A549 (cell line): ENCODE measurements around the gene TSPAN4. TPM values are rescaled to one million over a fixed set of nuclear protein-coding genes. Genes with fewer than 3 reads are reported as not detected.

Experiments
- ATAC-seq, 2 experiments: fragments of 200-7000 bp in 1 of 2; fragments of >200 bp in 1 of 2; cut with Nextera tagmentation in 1 of 2; cut with Tn5 transposase in 1 of 2; 3 replicates each; pipeline versions ENCODE4 v1.8.0 to v1.9.1; 2018 to 2020; ENCODE audit warnings: mild to moderate bottlenecking in 1 of 2, moderate library complexity in 1 of 2
- CTCF ChIA-PET: fragments of 300-600 bp; sonication (Branson Sonifier 250); formaldehyde crosslinking; extraction: SDS; loops from one replicate; lab custom pipeline; 2021; ENCODE audit warnings: antibody characterized with exemption, inconsistent platforms; lab: Yijun Ruan, JAX
- POLR2A ChIA-PET: fragments of 350-600 bp; formaldehyde crosslinking; extraction: SDS; loops from one replicate; lab custom pipeline; 2021; ENCODE audit warnings: antibody characterized with exemption, inconsistent platforms; lab: Yijun Ruan, JAX
- DNase-seq, 2 experiments: peaks; one replicate each; pipeline versions ENCODE4 v3.0.0 to v3.0.0-alpha.2; 2011 to 2016; ENCODE audit warnings: low read depth in 1 of 2, low spot score in 1 of 2
- FAIRE-seq: peaks from 2 replicates; lab custom pipeline; 2011; peaks lifted over from hg19 to GRCh38; lab: Jason Lieb, UNC
- H3K27ac ChIP-seq, 2 experiments: fragments of >200 bp; sonication (Bioruptor Twin); formaldehyde crosslinking; 3 replicates each; pipeline ENCODE4 v1.5.1; 2016 to 2017
- H3K4me1 ChIP-seq: fragments of >200 bp; sonication (Bioruptor Twin); formaldehyde crosslinking; 3 replicates; pipeline ENCODE4 v1.6.1; 2016
- H3K4me2 ChIP-seq: fragments of >200 bp; sonication (Bioruptor Twin); formaldehyde crosslinking; 3 replicates; pipeline ENCODE4 v1.6.1; 2016
- H3K4me3 ChIP-seq: fragments of >200 bp; sonication (Bioruptor Twin); formaldehyde crosslinking; 3 replicates; pipeline ENCODE4 v1.5.1; 2016
- H3K9me3 ChIP-seq: fragments of >200 bp; sonication (Bioruptor Twin); formaldehyde crosslinking; 3 replicates; pipeline ENCODE4 v1.6.1; 2016
- BHLHE40 ChIP-seq: IDR thresholded peaks from 2 replicates; pipeline ENCODE4 v1.6.1; 2012; ENCODE audit warnings: low read depth, low read length, inconsistent platforms
- EHF ChIP-seq: fragments of 250-450 bp; sonication (Bioruptor Pico); IDR thresholded peaks from 2 replicates; pipeline ENCODE4 v1.5.0; 2020; ENCODE audit warnings: mild to moderate bottlenecking
- EHMT2 ChIP-seq: fragments of 200-600 bp; sonication (generic); IDR thresholded peaks from 2 replicates; pipeline ENCODE4 v1.6.1; 2016; ENCODE audit warnings: antibody characterized with exemption, low read depth, mild to moderate bottlenecking, moderate library complexity
- EP300 ChIP-seq, 2 experiments: fragments of >200 bp; sonication (Bioruptor Twin); formaldehyde crosslinking; IDR thresholded peaks; 2 replicates in 1 of 2; 3 replicates in 1 of 2; pipeline ENCODE4 v1.6.1; 2016 to 2017
- FOXS1 ChIP-seq: fragments of 250-450 bp; sonication (Bioruptor Pico); IDR thresholded peaks from 2 replicates; pipeline ENCODE4 v1.5.0; 2020; ENCODE audit warnings: mild to moderate bottlenecking, moderate library complexity
- GATA3 ChIP-seq: IDR thresholded peaks from 2 replicates; pipeline ENCODE4 v1.6.1; 2012; ENCODE audit warnings: borderline replicate concordance
- HDAC2 ChIP-seq: fragments of 200-600 bp; sonication (generic); IDR thresholded peaks from 2 replicates; pipeline ENCODE4 v1.6.1; 2016
- HEYL ChIP-seq: fragments of 250-450 bp; sonication (Bioruptor Pico); IDR thresholded peaks from 2 replicates; pipeline ENCODE4 v1.8.0; 2021; ENCODE audit warnings: mild to moderate bottlenecking, moderate library complexity
- HOXB13 ChIP-seq: fragments of 250-450 bp; sonication (Bioruptor Pico); IDR thresholded peaks from 2 replicates; pipeline ENCODE4 v1.5.0; 2020; ENCODE audit warnings: low read depth, mild to moderate bottlenecking, moderate library complexity
- JUN ChIP-seq, 2 experiments: fragments of >200 bp; sonication (Bioruptor Twin); formaldehyde crosslinking; IDR thresholded peaks; 2 replicates in 1 of 2; 3 replicates in 1 of 2; pipeline ENCODE4 v1.6.1; 2016 to 2017
- KDM5A ChIP-seq: fragments of 200-600 bp; sonication (generic); IDR thresholded peaks from 2 replicates; pipeline ENCODE4 v1.6.1; 2016; ENCODE audit warnings: antibody characterized with exemption, mild to moderate bottlenecking
- MAFK ChIP-seq: fragments of 450-650 bp; IDR thresholded peaks from 2 replicates; pipeline ENCODE4 v1.6.1; 2014; ENCODE audit not compliant: partially characterized antibody
- MYC ChIP-seq: IDR thresholded peaks from 2 replicates; pipeline ENCODE4 v1.6.1; 2012; ENCODE audit warnings: mild to moderate bottlenecking, inconsistent platforms, low read length, improper control_type of control experiment, borderline replicate concordance
- NFE2L2 ChIP-seq: fragments of 150-350 bp; conservative IDR thresholded peaks from 2 replicates; pipeline ENCODE4 v1.6.1; 2014; ENCODE audit warnings: low read length
- POLR2AphosphoS2 ChIP-seq: conservative IDR thresholded peaks from 2 replicates; pipeline ENCODE4 v1.6.1; 2012; ENCODE audit warnings: low read length, improper control_type of control experiment, inconsistent platforms
- RNF2 ChIP-seq: fragments of 200-600 bp; sonication (generic); IDR thresholded peaks from 2 replicates; pipeline ENCODE4 v1.6.1; 2016; ENCODE audit warnings: low read depth, mild to moderate bottlenecking, antibody characterized with exemption, moderate library complexity, borderline replicate concordance
- SMC3 ChIP-seq: fragments of >200 bp; sonication (Bioruptor Twin); formaldehyde crosslinking; IDR thresholded peaks from 3 replicates; pipeline ENCODE4 v1.6.1; 2018; ENCODE audit warnings: inconsistent platforms
- SREBF2 ChIP-seq: fragments of 450-650 bp; IDR thresholded peaks from 2 replicates; pipeline ENCODE4 v1.6.1; 2014; ENCODE audit warnings: mild to moderate bottlenecking, moderate library complexity
- ZC3H11A ChIP-seq: fragments of 450-650 bp; IDR thresholded peaks from 2 replicates; pipeline ENCODE4 v1.6.1; 2014; ENCODE audit warnings: antibody characterized with exemption, mild to moderate bottlenecking
- WGBS: methylation state at CpG from one replicate; pipeline ENCODE4 v1.1.6; 2017; ENCODE audit errors: missing lambda C conversion rate; 5-methylcytosine and 5-hydroxymethylcytosine counted together
- polyA plus RNA-seq, 4 experiments: library from polyadenylated mRNA; depleted of rRNA in 3 of 4; stranded (reverse); fragments of >200 nt; fragmentation: RNase III in 1 of 4; extraction: RNeasy Plus Mini Kit Qiagen cat#74134 plus additional on column Dnase treatment in 1 of 4; gene quantifications; 2 replicates in 3 of 4; 3 replicates in 1 of 4; pipeline ENCODE4 v1.2.3, GENCODE V29; 2011 to 2017
- TF ChIP-seq, protein P1 (sequence below): fragments of 250-450 bp; sonication (Bioruptor Pico); IDR thresholded peaks from 2 replicates; pipeline ENCODE4 v1.5.0; 2020; ENCODE audit warnings: low read depth, mild to moderate bottlenecking, moderate library complexity
- TF ChIP-seq, protein P2 (sequence below): fragments of >200 bp; sonication (Bioruptor Twin); formaldehyde crosslinking; IDR thresholded peaks from 2 replicates; pipeline ENCODE4 v1.6.1; 2016
- TF ChIP-seq, protein P3 (sequence below): IDR thresholded peaks from 2 replicates; pipeline ENCODE4 v1.6.1; 2012
- TF ChIP-seq, protein P4 (sequence below): IDR thresholded peaks from 2 replicates; pipeline ENCODE4 v1.6.1; 2012
- TF ChIP-seq, protein P5 (sequence below): fragments of 250-450 bp; sonication (Bioruptor Pico); IDR thresholded peaks from 2 replicates; pipeline ENCODE4 v1.5.0; 2021; ENCODE audit warnings: mild to moderate bottlenecking, moderate library complexity, borderline replicate concordance
- TF ChIP-seq, protein P6 (sequence below): fragments of 450-650 bp; IDR thresholded peaks from 2 replicates; pipeline ENCODE4 v1.6.1; 2014; ENCODE audit warnings: antibody characterized with exemption

TSPAN4 gene
- polyA plus RNA-seq, 2 of the 4 experiments (the other 2 are of a cell fraction) = 83.5 to 145 TPM

DNA sequence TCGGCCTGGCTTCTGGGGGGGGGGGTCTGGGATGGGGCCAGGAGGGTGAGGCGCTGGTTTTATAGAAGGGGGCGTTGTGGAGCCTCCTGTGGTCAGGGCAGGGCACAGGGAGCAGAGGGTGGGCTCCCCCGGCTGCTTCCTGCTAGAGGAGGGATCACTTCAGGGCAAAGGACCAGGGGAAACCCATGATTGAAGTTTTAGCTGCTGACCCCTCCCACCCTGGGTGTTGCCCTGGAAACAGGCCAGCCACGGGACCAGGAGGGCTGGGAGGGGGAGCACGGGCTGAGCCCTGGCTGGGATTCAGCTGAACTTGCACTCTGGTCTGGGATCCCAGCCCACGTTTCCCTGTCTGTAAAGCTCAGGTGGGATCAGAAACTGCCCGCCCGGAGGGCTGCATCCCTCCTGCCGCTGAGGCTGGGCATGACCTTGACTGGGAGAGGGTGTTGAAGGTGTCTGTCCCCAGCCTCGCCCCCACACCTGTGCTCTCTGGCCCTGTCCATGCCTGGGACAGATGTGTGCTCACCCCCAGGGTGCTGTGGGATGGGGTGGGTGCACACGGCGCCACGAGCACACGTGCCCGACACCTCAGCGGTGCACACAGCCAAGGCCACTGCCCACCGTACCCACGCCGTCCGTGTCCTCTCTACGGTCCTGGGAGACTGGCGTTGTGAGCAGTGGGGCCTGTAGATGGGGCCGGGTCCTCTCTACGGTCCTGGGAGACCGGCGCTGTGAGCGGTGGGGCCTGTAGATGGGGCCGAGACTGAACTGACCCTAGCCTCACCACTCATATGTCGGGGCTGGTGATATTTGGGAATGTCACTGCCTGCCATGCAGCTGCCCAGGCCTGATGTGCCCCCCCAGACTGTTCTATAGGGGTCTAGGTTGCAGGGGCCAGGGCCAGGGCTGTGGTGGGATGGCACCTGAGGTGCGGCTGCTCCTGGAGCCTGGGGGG, 2.3 kb downstream of the TSPAN4 start:
- peak; percentile 83 to 92 for DNase-seq
- H3K4me3 ChIP-seq = peak overlapping the region; percentile 100
- no peak; the same call in 1 of the 2 replicates for TF ChIP-seq POLR2AphosphoS2
- TF ChIP-seq, protein P1, sequence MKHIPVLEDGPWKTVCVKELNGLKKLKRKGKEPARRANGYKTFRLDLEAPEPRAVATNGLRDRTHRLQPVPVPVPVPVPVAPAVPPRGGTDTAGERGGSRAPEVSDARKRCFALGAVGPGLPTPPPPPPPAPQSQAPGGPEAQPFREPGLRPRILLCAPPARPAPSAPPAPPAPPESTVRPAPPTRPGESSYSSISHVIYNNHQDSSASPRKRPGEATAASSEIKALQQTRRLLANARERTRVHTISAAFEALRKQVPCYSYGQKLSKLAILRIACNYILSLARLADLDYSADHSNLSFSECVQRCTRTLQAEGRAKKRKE (CRISPR knock-in tag) = no peak
- TF ChIP-seq ZC3H11A = no peak
- peak; percentile 36; the same call in 1 of the 2 replicates for TF ChIP-seq BHLHE40
- TF ChIP-seq, protein P2, sequence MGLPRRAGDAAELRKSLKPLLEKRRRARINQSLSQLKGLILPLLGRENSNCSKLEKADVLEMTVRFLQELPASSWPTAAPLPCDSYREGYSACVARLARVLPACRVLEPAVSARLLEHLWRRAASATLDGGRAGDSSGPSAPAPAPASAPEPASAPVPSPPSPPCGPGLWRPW = no peak
- TF ChIP-seq, protein P3, sequence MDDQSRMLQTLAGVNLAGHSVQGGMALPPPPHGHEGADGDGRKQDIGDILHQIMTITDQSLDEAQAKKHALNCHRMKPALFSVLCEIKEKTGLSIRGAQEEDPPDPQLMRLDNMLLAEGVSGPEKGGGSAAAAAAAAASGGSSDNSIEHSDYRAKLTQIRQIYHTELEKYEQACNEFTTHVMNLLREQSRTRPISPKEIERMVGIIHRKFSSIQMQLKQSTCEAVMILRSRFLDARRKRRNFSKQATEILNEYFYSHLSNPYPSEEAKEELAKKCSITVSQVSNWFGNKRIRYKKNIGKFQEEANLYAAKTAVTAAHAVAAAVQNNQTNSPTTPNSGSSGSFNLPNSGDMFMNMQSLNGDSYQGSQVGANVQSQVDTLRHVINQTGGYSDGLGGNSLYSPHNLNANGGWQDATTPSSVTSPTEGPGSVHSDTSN = peak; percentile 12
- no peak for TF ChIP-seq SREBF2
- TF ChIP-seq, protein P4, sequence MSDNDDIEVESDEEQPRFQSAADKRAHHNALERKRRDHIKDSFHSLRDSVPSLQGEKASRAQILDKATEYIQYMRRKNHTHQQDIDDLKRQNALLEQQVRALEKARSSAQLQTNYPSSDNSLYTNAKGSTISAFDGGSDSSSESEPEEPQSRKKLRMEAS = peak; percentile 38; the same call in 1 of the 2 replicates
- TF ChIP-seq MYC = 0 out of 2 replicates have a peak, but pooled peaks have one; percentile 30
- TF ChIP-seq MAFK = peak; percentile 76
- 0 out of 2 replicates have a peak, but pooled peaks have one; percentile 37 for TF ChIP-seq HOXB13 (CRISPR knock-in tag)
- TF ChIP-seq, all 56 proteins: peak for 6
- Histone ChIP-seq H3K9me3 (no peaks in the 10 kb centered on the region), H3K4me1 (peaks cover 55% of the 10 kb centered on the region), H3K4me2 (peak overlapping the region; percentile 92), H3K27ac (peak overlapping the region; percentile 99)
- WGBS = 17% methylated on average over 9 of the region's 31 CpGs
- CTCF ChIA-PET = interaction anchor here (0.7 to 5.4 kb wide), 4 partner anchors 11 to 206 kb away, joined by 3 to 40 read pairs (median 20); no protein-coding TSS in a partner anchor
- ATAC-seq (peak; percentile 2 to 55), FAIRE-seq (no peak)
- POLR2A ChIA-PET = interaction anchor here (0.6 to 3.9 kb wide), 5 partner anchors 12 to 50 kb away, joined by 3 to 47 read pairs (median 6); partner anchors contain the start of genes CD151 and PNPLA2

DNA sequence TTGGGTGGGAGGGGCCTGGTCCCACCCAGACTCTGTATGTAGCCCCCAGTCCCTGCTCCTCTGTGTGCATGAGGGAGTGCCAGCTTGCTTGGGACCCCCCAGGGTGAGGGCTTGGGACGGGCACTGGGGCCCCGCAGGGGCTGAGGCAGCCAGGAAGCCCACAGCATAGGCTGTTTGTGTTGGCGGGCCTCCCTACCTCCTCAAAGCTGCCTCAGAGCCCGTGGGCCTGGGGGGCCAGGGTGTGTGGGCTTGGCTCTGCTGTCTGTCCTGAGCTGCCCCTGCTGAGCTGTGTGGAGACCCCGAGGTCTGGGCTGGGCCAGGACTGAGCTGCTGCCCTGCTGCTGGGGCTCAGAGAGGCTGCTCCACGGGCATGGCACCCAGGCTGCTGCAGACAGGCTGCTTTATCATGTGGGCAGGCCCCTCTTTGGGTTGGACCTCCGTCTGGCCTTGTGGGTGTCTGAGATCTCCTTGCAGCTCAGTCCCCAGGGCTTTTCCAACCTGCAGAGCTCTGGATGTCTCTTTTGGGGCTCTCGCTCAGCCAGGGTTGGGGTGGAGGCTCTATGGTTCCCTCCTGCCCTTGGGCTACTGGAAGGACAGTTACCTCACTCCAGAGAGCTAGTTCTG, 3.3 kb downstream of the TSPAN4 start:
- Histone ChIP-seq H3K9me3 (no peaks in the 10 kb centered on the region), H3K4me2 (peak overlapping the region; percentile 92), H3K4me3 (peak overlapping the region; percentile 100), H3K4me1 (peaks cover 54% of the 10 kb centered on the region), H3K27ac (peak overlapping the region; percentile 99)
- DNase-seq (no peak), ATAC-seq (no peak), FAIRE-seq (no peak)
- 22% methylated on average over 7 of the region's 8 CpGs for WGBS
- ChIA-PET POLR2A (interaction anchor here (1.0 kb wide), 1 partner anchor 27 kb away, joined by 3 read pairs; the partner anchor contains the start of gene PNPLA2), CTCF (interaction anchor here (0.6 to 5.4 kb wide), 5 partner anchors 10 to 205 kb away, joined by 3 to 40 read pairs (median 3); no protein-coding TSS in a partner anchor)
- TF ChIP-seq EHF (CRISPR knock-in tag) = no peak
- TF ChIP-seq NFE2L2 = no peak
- no peak for TF ChIP-seq MYC
- no peak for TF ChIP-seq JUN (IDR thresholded peaks at IDR 0.05)
- TF ChIP-seq EP300 (IDR thresholded peaks at IDR 0.05) = no peak
- no peak for TF ChIP-seq SMC3
- TF ChIP-seq, protein P2 = no peak
- TF ChIP-seq, protein P5, sequence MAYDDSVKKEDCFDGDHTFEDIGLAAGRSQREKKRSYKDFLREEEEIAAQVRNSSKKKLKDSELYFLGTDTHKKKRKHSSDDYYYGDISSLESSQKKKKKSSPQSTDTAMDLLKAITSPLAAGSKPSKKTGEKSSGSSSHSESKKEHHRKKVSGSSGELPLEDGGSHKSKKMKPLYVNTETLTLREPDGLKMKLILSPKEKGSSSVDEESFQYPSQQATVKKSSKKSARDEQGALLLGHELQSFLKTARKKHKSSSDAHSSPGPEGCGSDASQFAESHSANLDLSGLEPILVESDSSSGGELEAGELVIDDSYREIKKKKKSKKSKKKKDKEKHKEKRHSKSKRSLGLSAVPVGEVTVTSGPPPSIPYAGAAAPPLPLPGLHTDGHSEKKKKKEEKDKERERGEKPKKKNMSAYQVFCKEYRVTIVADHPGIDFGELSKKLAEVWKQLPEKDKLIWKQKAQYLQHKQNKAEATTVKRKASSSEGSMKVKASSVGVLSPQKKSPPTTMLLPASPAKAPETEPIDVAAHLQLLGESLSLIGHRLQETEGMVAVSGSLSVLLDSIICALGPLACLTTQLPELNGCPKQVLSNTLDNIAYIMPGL (CRISPR knock-in tag) = no peak
- TF ChIP-seq, protein P6, sequence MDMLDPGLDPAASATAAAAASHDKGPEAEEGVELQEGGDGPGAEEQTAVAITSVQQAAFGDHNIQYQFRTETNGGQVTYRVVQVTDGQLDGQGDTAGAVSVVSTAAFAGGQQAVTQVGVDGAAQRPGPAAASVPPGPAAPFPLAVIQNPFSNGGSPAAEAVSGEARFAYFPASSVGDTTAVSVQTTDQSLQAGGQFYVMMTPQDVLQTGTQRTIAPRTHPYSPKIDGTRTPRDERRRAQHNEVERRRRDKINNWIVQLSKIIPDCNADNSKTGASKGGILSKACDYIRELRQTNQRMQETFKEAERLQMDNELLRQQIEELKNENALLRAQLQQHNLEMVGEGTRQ = no peak
- no peak for TF ChIP-seq GATA3
- no peak for TF ChIP-seq HDAC2
- TF ChIP-seq, protein P1 (CRISPR knock-in tag) = no peak
- no peak for TF ChIP-seq RNF2
- no peak for TF ChIP-seq FOXS1 (CRISPR knock-in tag)
- TF ChIP-seq EHMT2 = no peak
- TF ChIP-seq KDM5A = no peak
- TF ChIP-seq HEYL (CRISPR knock-in tag) = no peak
